HG02938 (cell line): ENCODE data around the gene GALP.
"Not testable (repeated sequence)": the region's sequence is repeated elsewhere in the genome, so short reads cannot be mapped to it uniquely, and the experiment has no call there.

Experiments
- ATAC-seq: cut with Tn5 transposase; IDR thresholded peaks from one replicate; pipeline ENCODE4 v1.9.1; 2021; ENCODE audit warnings: mild to moderate bottlenecking, moderate library complexity; ENCODE audit not compliant: unreplicated experiment

The GALP gene

GRCh38 chr19:56177564-56178243 lies 1.9 kb downstream of the GALP start:
- ATAC-seq = no peak

- no peak for ATAC-seq
Measured at GRCh38 chr19:56189785-56190184, 14.0 kb downstream of the GALP start.

- ATAC-seq = no peak
Measured at GRCh38 chr19:56191115-56191514, 15.3 kb downstream of the GALP start.

- no peak for ATAC-seq
Measured at GRCh38 chr19:56191711-56192110, 15.9 kb downstream of the GALP start.

GRCh38 chr19:56193981-56194640 lies 18.3 kb downstream of the GALP start:
- ATAC-seq = no peak

GRCh38 chr19:56197646-56198045 lies 21.8 kb downstream of the GALP start, which contains the start of gene ZSCAN5B:
ZSCAN5B (minus strand) TSS chr19:56197783; CDS start chr19:56193052, 4,731 bp downstream.
- not testable (repeated sequence) for ATAC-seq

GRCh38 chr19:56199687-56200086 lies 23.9 kb downstream of the GALP start:
- ATAC-seq = no peak

- ATAC-seq = no peak
Measured at GRCh38 chr19:56201973-56202372, 26.2 kb downstream of the GALP start, which contains the start of gene ZSCAN5C. ZSCAN5C (plus strand) TSS chr19:56202273; CDS start chr19:56205914, 3,641 bp downstream.

- not testable (repeated sequence) for ATAC-seq
Measured at GRCh38 chr19:56207581-56207980, 31.8 kb downstream of the GALP start.

GRCh38 chr19:56209091-56209490 lies 33.3 kb downstream of the GALP start:
- ATAC-seq = no peak

- not testable (repeated sequence) for ATAC-seq
Measured at GRCh38 chr19:56210036-56210435, 34.2 kb downstream of the GALP start.

GRCh38 chr19:56211718-56212117 lies 35.9 kb downstream of the GALP start:
- ATAC-seq = no peak

GRCh38 chr19:56217039-56217949 lies 41.5 kb downstream of the GALP start:
- ATAC-seq = no peak

GRCh38 chr19:56218961-56219360 lies 43.2 kb downstream of the GALP start:
- no peak for ATAC-seq

- ATAC-seq = not testable (repeated sequence)
Measured at GRCh38 chr19:56221442-56221841, 45.6 kb downstream of the GALP start.

- ATAC-seq = no peak
Measured at GRCh38 chr19:56221851-56222250, 46.0 kb downstream of the GALP start.

GRCh38 chr19:56222901-56223300 lies 47.1 kb downstream of the GALP start:
- ATAC-seq = no peak

- ATAC-seq = no peak
Measured at GRCh38 chr19:56223481-56223880, 47.7 kb downstream of the GALP start.
